WTC11 (cell line): ENCODE measurements around the gene ZNF423.

ENCODE experiments used
- FOXJ3 ChIP-seq: sonication (generic); formaldehyde crosslinking; IDR thresholded peaks from 2 replicates; pipeline ENCODE4 v1.9.0; 2021; ENCODE audit warnings: missing genetic modification reagents, mild to moderate bottlenecking, borderline replicate concordance
- ZBTB21 ChIP-seq: sonication (generic); formaldehyde crosslinking; IDR thresholded peaks from 2 replicates; pipeline ENCODE4 v1.8.1; 2023; ENCODE audit warnings: mild to moderate bottlenecking, missing genetic modification reagents, borderline replicate concordance
- ZNF263 ChIP-seq: sonication (generic); formaldehyde crosslinking; IDR thresholded peaks from 2 replicates; pipeline ENCODE4 v1.8.1; 2022; ENCODE audit warnings: low read depth, mild to moderate bottlenecking, moderate library complexity, missing genetic modification reagents
- ZNF317 ChIP-seq: sonication (generic); formaldehyde crosslinking; IDR thresholded peaks from 2 replicates; pipeline ENCODE4 v1.8.1; 2023; ENCODE audit warnings: low read depth, mild to moderate bottlenecking, moderate library complexity, missing genetic modification reagents, borderline replicate concordance
- ZNF396 ChIP-seq: fragments of 250-450 bp; sonication (Bioruptor Pico); IDR thresholded peaks from 2 replicates; pipeline ENCODE4 v1.8.0; 2021; ENCODE audit warnings: mild to moderate bottlenecking, moderate library complexity, borderline replicate concordance
- TF ChIP-seq, protein P1 (sequence below): sonication (generic); formaldehyde crosslinking; IDR thresholded peaks from 2 replicates; pipeline ENCODE4 v1.8.0; 2022; ENCODE audit warnings: mild to moderate bottlenecking, missing genetic modification reagents
- TF ChIP-seq, protein P2 (sequence below): sonication (generic); formaldehyde crosslinking; IDR thresholded peaks from 2 replicates; pipeline ENCODE4 v1.8.1; 2022; ENCODE audit warnings: mild to moderate bottlenecking, missing genetic modification reagents, moderate library complexity, borderline replicate concordance
- TF ChIP-seq, protein P3 (sequence below): fragments of 200-600 bp; IDR thresholded peaks from 2 replicates; pipeline ENCODE4 v1.8.0; 2022; ENCODE audit warnings: antibody characterized with exemption
- TF ChIP-seq, protein P4 (sequence below): sonication (generic); formaldehyde crosslinking; IDR thresholded peaks from 2 replicates; pipeline ENCODE4 v1.8.1; 2022; ENCODE audit warnings: low read depth, mild to moderate bottlenecking, moderate library complexity, missing genetic modification reagents, borderline replicate concordance
- TF ChIP-seq, protein P5 (sequence below): sonication (generic); formaldehyde crosslinking; IDR thresholded peaks from 2 replicates; pipeline ENCODE4 v1.8.1; 2022; ENCODE audit warnings: low read depth, missing genetic modification reagents, borderline replicate concordance

DNA sequence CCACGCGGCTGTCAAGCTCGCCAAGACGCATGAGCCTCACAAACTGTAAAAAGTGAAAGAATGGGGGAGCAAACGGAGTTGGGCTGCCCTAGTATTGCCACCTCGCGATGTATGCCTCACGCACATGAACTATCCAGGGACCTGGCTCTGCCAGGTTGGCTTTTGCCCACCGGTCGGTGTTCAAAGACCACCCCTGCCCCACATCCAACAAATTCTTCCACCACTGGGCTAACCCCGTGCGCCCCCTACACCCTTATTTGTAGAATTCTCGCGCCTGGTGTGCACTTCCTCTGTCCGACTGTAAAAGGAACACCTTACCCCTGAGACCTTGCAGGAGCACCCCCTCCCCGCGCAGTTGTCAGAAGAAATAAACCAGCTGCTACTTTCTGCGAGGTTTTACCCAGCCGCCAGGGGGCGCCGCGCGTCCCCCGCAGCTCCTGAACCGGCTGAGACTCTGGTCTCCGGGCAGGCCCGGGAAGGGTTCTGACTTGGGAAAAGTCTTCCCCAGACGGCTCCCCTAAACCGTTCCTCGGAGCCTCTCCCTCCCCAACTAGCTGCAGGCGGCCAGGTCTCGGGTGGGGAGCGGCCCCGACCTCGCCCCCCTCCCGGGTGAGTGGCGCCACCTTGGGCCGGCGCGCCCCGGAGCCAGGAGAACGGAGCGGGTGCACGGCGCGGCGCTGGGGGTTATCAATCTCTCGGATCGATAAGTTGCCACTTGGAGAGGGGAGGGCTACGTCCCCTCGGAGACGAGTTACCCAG lies 1.7 kb upstream of the ZNF423 start:
- TF ChIP-seq, protein P1, sequence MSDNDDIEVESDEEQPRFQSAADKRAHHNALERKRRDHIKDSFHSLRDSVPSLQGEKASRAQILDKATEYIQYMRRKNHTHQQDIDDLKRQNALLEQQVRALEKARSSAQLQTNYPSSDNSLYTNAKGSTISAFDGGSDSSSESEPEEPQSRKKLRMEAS = no peak
- TF ChIP-seq ZNF263 (CRISPR knock-in tag) = no peak
- TF ChIP-seq, protein P2, sequence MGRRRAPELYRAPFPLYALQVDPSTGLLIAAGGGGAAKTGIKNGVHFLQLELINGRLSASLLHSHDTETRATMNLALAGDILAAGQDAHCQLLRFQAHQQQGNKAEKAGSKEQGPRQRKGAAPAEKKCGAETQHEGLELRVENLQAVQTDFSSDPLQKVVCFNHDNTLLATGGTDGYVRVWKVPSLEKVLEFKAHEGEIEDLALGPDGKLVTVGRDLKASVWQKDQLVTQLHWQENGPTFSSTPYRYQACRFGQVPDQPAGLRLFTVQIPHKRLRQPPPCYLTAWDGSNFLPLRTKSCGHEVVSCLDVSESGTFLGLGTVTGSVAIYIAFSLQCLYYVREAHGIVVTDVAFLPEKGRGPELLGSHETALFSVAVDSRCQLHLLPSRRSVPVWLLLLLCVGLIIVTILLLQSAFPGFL (CRISPR knock-in tag) = no peak
- TF ChIP-seq, protein P3, sequence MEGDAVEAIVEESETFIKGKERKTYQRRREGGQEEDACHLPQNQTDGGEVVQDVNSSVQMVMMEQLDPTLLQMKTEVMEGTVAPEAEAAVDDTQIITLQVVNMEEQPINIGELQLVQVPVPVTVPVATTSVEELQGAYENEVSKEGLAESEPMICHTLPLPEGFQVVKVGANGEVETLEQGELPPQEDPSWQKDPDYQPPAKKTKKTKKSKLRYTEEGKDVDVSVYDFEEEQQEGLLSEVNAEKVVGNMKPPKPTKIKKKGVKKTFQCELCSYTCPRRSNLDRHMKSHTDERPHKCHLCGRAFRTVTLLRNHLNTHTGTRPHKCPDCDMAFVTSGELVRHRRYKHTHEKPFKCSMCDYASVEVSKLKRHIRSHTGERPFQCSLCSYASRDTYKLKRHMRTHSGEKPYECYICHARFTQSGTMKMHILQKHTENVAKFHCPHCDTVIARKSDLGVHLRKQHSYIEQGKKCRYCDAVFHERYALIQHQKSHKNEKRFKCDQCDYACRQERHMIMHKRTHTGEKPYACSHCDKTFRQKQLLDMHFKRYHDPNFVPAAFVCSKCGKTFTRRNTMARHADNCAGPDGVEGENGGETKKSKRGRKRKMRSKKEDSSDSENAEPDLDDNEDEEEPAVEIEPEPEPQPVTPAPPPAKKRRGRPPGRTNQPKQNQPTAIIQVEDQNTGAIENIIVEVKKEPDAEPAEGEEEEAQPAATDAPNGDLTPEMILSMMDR = peak; percentile 98
- TF ChIP-seq, protein P4, sequence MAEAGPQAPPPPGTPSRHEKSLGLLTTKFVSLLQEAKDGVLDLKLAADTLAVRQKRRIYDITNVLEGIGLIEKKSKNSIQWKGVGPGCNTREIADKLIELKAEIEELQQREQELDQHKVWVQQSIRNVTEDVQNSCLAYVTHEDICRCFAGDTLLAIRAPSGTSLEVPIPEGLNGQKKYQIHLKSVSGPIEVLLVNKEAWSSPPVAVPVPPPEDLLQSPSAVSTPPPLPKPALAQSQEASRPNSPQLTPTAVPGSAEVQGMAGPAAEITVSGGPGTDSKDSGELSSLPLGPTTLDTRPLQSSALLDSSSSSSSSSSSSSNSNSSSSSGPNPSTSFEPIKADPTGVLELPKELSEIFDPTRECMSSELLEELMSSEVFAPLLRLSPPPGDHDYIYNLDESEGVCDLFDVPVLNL (CRISPR knock-in tag) = no peak
- no peak for TF ChIP-seq ZBTB21
- TF ChIP-seq, protein P5, sequence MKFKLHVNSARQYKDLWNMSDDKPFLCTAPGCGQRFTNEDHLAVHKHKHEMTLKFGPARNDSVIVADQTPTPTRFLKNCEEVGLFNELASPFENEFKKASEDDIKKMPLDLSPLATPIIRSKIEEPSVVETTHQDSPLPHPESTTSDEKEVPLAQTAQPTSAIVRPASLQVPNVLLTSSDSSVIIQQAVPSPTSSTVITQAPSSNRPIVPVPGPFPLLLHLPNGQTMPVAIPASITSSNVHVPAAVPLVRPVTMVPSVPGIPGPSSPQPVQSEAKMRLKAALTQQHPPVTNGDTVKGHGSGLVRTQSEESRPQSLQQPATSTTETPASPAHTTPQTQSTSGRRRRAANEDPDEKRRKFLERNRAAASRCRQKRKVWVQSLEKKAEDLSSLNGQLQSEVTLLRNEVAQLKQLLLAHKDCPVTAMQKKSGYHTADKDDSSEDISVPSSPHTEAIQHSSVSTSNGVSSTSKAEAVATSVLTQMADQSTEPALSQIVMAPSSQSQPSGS (CRISPR knock-in tag) = no peak
- TF ChIP-seq FOXJ3 (CRISPR knock-in tag) = no peak
- no peak for TF ChIP-seq ZNF317 (CRISPR knock-in tag)
- no peak; the same call in 1 of the 2 replicates for TF ChIP-seq ZNF396 (CRISPR knock-in tag)
